K562 (cell line): Measurements from ENCODE around the gene NMNAT3.

Experiments used
- CBX2 ChIP-seq: fragments of 200-600 bp; sonication (generic); IDR thresholded peaks from one replicate; pipeline ENCODE4 v1.6.1; 2012; ENCODE audit warnings: mild to moderate bottlenecking, low read length, inconsistent platforms; ENCODE audit not compliant: insufficient read depth, poor library complexity, severe bottlenecking
- SETDB1 ChIP-seq: IDR thresholded peaks from one replicate; pipeline ENCODE4 v1.6.1; 2012; ENCODE audit warnings: low read length, control low read depth, inconsistent platforms

- TF ChIP-seq SETDB1 (no peak), CBX2 (no peak)
Measured at GRCh38 chr3:139578783-139579182, 99.0 kb downstream of the NMNAT3 start.
